Measurements from ENCODE around the gene SPOCK1.

Gene SPOCK1

GRCh38 chr5:137096149-137097103, 402.7 kb downstream of the SPOCK1 start:
- no peak for ATAC-seq

- no peak for ATAC-seq
These were observed 403.5 kb downstream of the SPOCK1 start for GRCh38 chr5:137095597-137095996.

- no peak for ATAC-seq
These were observed 406.3 kb downstream of the SPOCK1 start for GRCh38 chr5:137092831-137093230.

- no peak for ATAC-seq
These were observed 407.7 kb downstream of the SPOCK1 start for GRCh38 chr5:137091472-137091871.

GRCh38 chr5:137090721-137091120, 408.4 kb downstream of the SPOCK1 start:
- ATAC-seq = no peak

GRCh38 chr5:137090151-137090550, 409.0 kb downstream of the SPOCK1 start:
- peak in 1 of 2 donors; percentile 7 for ATAC-seq

GRCh38 chr5:137088175-137088574, 411.0 kb downstream of the SPOCK1 start:
- no peak for ATAC-seq

- ATAC-seq = no peak
These were observed 412.8 kb downstream of the SPOCK1 start for GRCh38 chr5:137086342-137086741.

- ATAC-seq = no peak
These were observed 413.9 kb downstream of the SPOCK1 start for GRCh38 chr5:137085206-137085605.

- no peak for ATAC-seq
These were observed 415.1 kb downstream of the SPOCK1 start for GRCh38 chr5:137084016-137084415.

- ATAC-seq = no peak
These were observed 416.2 kb downstream of the SPOCK1 start for GRCh38 chr5:137082951-137083350.

- no peak for ATAC-seq
These were observed 420.9 kb downstream of the SPOCK1 start for GRCh38 chr5:137078171-137078665.

GRCh38 chr5:137075163-137075970, 423.8 kb downstream of the SPOCK1 start:
- no peak for ATAC-seq

- no peak for ATAC-seq
These were observed 425.9 kb downstream of the SPOCK1 start for GRCh38 chr5:137073189-137073588.

GRCh38 chr5:137072361-137073115, 426.6 kb downstream of the SPOCK1 start:
- no peak for ATAC-seq

- ATAC-seq = no peak
These were observed 427.2 kb downstream of the SPOCK1 start for GRCh38 chr5:137071931-137072330.

- no peak for ATAC-seq
These were observed 427.6 kb downstream of the SPOCK1 start for GRCh38 chr5:137071526-137071925.

GRCh38 chr5:137070521-137070920, 428.6 kb downstream of the SPOCK1 start:
- ATAC-seq = no peak

- no peak for ATAC-seq
These were observed 429.8 kb downstream of the SPOCK1 start for GRCh38 chr5:137069358-137069757.

GRCh38 chr5:137061382-137061781, 437.7 kb downstream of the SPOCK1 start:
- no peak for ATAC-seq

- no peak for ATAC-seq
These were observed 441.0 kb downstream of the SPOCK1 start for GRCh38 chr5:137058089-137058488.

- ATAC-seq = no peak
These were observed 442.4 kb downstream of the SPOCK1 start for GRCh38 chr5:137056676-137057075.
